Measurements from ENCODE around the gene DPP9.

DNA sequence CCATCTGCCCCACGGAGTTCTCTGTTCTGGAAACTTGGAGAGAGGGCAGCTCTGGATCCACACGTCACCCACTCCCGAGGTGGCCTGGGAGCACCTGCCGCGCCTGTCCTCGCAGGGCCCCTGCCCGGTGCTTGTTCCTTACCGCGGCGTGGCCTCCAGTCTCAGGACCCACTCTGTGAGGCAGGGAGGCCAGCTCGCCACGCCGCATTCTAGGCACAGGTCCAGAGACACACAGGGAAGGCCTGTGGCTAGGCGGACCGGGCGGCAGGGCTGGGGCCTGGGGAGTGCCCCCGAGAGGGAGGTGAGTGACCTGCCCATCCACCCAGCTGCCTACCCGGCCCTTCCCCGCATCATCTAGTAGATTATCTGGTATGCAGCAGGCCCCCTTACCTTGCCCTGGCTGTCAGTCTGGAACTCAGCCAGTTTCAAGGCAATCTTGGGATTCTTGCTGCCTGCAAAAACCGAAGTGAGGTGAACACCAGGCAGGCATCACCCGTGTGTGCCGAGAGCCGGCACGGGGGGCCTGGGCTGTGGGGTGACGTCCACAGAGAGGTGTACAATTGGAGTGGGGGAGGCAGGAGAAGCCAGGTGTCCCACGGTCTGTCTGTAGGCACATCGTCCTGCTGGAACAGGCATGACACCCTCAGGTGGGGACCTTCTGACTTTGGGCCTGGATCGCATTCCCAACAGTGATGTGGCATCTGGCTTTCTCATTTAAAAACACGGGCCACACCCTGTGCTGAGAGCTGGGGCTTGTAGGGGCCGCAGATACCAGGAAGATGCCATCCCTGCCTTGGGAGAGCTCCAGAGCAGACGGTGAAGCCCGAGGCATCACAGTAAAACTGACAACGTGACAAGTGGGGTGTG lies 23.6 kb downstream of the DPP9 start:
- TF ChIP-seq GATA2 (IDR thresholded peaks at IDR 0.05; ENCODE audit: low read depth, low read length): no peak
- no peak for TF ChIP-seq GATA3 (IDR thresholded peaks at IDR 0.05; ENCODE audit: low read depth, low read length)
